ACHN (cell line): ENCODE data around the gene PLOD2.
"Not testable (repeated sequence)": the region's sequence is repeated elsewhere in the genome, so short reads cannot be mapped to it uniquely, and the experiment has no call there.

Source experiments
- DNase-seq: peaks from one replicate; pipeline ENCODE4 v3.0.0-alpha.2; 2015
- in situ Hi-C: cut with HindIII; loops from 2 replicates; pipeline ENCODE4 v1.10.0; 2017; ENCODE audit warnings: low sequenced_read_pairs, low pct_ligation_motif_present, low pct_unique_long_range_greater_than_20kb

PLOD2 gene

DNA sequence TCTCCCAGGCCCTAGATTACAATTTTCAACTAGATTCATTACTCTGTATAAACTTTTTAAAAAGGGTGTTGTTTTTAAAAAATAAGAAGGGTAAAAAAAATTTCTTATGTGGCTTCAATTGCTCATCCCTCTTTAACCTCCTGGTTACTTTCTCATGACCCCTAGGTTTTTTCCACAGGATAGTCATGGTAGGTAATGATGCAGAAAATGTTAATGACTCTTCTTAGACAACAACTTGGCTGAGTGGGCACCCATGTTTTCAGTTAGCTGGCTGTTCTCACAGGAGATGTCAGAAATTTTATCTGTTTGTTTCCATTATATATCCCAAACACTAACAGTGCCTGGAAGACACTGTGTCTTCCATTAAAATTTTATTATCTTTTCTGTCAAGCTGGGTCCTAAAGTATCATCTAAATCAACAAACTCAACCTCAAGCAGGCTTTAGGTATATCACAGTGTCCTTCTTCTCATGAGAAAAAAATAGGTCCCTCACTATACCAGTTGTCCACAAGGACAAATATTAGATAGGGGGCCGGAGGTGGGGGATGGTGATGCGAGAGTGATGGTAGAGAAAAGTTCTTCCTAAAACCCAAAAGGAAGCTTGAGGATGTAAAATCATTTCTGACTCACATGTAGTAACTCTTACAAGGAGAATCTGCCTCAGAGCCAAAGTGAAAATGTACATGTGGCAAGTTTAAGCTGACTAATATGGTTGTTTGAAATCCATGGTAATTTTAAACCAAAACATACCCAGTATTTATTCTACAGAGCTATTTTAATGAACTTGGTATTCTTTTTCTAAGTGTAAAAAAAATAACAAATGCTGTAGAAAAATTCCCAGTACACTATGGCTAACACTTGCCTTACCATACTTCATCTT is 43.3 kb downstream of the PLOD2 start:
- peak; percentile 50 for DNase-seq
- in situ Hi-C loops, result no loop called here

DNA sequence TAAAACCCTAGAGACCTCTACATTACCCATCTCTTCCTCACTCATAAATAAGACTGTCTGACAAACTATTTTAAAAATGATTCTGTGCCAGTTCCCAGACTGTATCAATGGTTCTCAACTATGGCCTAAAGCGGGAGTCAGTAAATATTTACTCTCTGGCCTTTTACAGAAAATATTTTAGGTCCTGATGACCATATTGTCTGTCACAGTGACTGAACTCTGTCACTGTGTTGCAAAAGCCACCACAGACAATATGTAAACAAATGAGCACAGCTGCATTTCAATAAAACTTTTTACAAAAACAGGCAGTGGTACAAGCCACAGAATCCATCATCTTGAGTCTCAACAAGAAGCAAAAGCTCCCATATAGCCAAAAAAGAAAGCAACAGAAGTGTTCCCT is 45.4 kb downstream of the PLOD2 start:
- in situ Hi-C loops, result no loop called here
- DNase-seq, result no peak

GRCh38 chr3:146113804-146114203 is 47.2 kb downstream of the PLOD2 start:
- in situ Hi-C loops, result not testable (repeated sequence)

DNA sequence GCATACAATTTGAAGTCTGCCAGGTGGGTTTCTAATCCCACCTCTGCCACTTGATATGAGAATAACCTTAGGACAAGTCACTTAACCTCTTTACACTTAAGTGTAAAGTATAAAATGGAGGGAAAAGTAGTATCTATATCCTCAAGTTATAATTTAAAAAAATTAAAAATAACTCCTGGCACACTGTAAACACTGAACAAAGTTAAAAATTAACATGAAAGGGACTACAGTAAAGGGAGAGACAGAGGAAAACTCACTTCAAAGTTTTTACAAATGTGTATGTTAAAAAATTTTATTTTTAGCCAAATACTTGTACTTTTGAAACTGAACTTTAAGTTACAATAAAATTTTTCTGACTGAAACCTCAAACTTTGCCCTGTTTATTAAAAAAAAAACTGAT is 49.6 kb downstream of the PLOD2 start:
- no peak for DNase-seq
- in situ Hi-C loops, result no loop called here

More at GRCh38 chr3:146113804-146114203, 47.2 kb downstream of the PLOD2 start:
- DNase-seq, result not testable (repeated sequence)

GRCh38 chr3:146110161-146110560 is 50.8 kb downstream of the PLOD2 start:
- in situ Hi-C loops, result no loop called here
- DNase-seq, result no peak

GRCh38 chr3:146106986-146107385 is 54.0 kb downstream of the PLOD2 start:
- DNase-seq, result no peak
- in situ Hi-C loops, result no loop called here

- in situ Hi-C loops, result no loop called here
- DNase-seq, result no peak
Measured at GRCh38 chr3:146104068-146104467, 56.9 kb downstream of the PLOD2 start.

GRCh38 chr3:146102885-146103284 is 58.1 kb downstream of the PLOD2 start:
- in situ Hi-C loops, result no loop called here
- no peak for DNase-seq

- in situ Hi-C loops, result no loop called here
Measured at GRCh38 chr3:146101538-146101937, 59.4 kb downstream of the PLOD2 start.

GRCh38 chr3:146100825-146101444 is 60.0 kb downstream of the PLOD2 start:
- DNase-seq, result no peak
- in situ Hi-C loops, result no loop called here

More at GRCh38 chr3:146101538-146101937, 59.4 kb downstream of the PLOD2 start:
- DNase-seq, result no peak

GRCh38 chr3:146100180-146100579 is 60.8 kb downstream of the PLOD2 start:
- no peak for DNase-seq
- in situ Hi-C loops, result no loop called here

- in situ Hi-C loops, result no loop called here
- no peak for DNase-seq
Measured at GRCh38 chr3:146099316-146099715, 61.7 kb downstream of the PLOD2 start.

DNA sequence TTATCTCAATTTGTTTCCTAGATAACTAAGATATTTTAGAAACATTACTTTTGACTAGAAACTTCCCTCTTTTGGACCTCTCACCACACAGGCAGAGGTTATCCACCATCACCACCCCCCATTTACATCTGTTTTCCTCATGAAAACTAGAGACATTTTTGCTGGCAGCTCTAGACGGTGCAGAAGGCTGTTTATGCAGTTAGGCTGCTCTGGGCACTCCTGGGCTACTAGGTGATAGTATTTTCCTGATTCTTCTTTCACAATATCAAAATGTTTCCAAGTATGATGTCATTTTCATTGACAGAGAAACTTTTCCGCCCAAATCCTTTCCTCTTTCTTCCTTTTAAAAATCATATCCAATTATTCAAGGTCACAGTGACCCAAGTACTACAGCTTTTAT is 67.1 kb downstream of the PLOD2 start:
- in situ Hi-C loops, result no loop called here
- no peak for DNase-seq

GRCh38 chr3:146092230-146092629 is 68.8 kb downstream of the PLOD2 start:
- DNase-seq, result no peak
- in situ Hi-C loops, result no loop called here

- DNase-seq, result peak; percentile 20
Measured at GRCh38 chr3:146091397-146091796, 69.6 kb downstream of the PLOD2 start.

GRCh38 chr3:146090521-146090920 is 70.5 kb downstream of the PLOD2 start:
- no peak for DNase-seq
- in situ Hi-C loops, result no loop called here

More at GRCh38 chr3:146091397-146091796, 69.6 kb downstream of the PLOD2 start:
- in situ Hi-C loops, result no loop called here

- in situ Hi-C loops, result no loop called here
- no peak for DNase-seq
Measured at GRCh38 chr3:146088840-146089239, 72.1 kb downstream of the PLOD2 start.

- in situ Hi-C loops, result no loop called here
- DNase-seq, result no peak
Measured at GRCh38 chr3:146087116-146087515, 73.9 kb downstream of the PLOD2 start.

GRCh38 chr3:146086211-146086610 is 74.8 kb downstream of the PLOD2 start:
- in situ Hi-C loops, result no loop called here
- DNase-seq, result no peak

DNA sequence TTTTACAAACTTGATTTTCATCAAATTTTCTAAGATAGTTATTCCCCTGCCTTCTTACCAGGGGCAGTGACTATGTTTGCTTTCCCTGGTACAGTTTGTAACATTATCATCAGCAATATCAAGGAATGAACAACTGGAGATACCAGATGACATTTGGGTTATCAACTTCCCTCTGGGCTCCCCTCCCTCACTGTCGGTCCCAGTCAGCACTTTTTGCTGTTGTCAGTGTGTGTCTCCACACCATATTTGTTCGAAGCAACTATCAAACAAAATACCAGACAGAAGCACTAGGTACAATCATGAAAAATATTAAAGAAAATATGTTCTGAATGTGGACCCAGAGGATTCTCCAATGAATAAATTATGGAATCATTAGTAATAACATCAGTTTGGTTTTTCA is 75.3 kb downstream of the PLOD2 start:
- DNase-seq, result no peak
- in situ Hi-C loops, result no loop called here
